ENCODE results near the gene NAT16.
"Not testable (repeated sequence)": the region's sequence is repeated elsewhere in the genome, so short reads cannot be mapped to it uniquely, and the experiment has no call there.

NAT16 gene

DNA sequence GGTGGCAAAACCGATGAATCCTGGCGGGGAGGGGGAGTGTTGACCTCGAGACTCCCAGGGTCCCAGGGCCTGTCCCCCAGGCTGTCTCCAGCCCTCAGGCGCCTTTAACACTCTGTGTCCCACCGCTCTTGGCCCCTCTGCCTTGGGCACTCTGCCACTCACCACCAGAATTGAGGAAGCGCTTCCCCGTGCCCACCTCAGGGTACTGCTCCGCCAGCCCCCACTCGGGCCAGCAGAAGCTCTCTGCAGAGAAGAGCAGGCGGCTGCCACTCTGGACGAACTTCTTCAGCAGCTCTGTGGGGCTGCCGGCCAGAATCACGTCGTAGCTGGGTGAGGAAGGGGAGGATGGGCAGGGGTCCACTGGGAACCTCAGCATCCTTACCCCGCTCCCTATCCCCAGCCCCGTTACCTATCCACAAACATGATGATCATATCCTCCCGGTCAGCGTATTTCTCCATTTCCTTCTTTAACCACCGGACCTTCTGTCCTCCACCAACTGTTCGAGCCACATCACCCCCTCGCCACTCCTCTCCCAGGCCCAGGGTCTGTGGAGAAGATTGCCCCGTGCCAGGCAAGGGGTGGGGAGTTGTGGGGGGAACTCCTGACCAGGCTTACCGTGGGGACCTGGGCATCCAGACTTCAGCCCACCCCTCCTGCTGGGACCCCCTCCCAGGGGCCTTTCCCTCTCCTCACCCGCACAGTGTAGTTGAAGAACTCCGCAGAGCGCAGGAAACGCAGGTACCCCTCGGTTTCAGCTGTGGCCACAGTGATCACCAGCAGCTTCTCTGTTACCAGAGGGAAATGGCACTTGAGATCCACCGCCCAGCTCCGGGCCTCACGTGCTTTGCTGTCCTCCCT, 36.1 kb upstream of the NAT16 start:
- H3K27ac ChIP-seq (ENCODE audit: insufficient read depth, low read depth, low read length, poor library complexity, severe bottlenecking): no peak overlapping the region
- peaks cover 3% of the 10 kb centered on the region for H3K36me3 ChIP-seq (ENCODE audit: control insufficient read depth, insufficient read depth, low read length)
- WGBS, 2 experiments: 68 to 71% methylated on average over 31 of the region's 31 CpGs
- no peaks in the 10 kb centered on the region for H3K27me3 ChIP-seq (ENCODE audit: control insufficient read depth, insufficient read depth, low read length, poor library complexity, severe bottlenecking)
- peaks cover 14% of the 10 kb centered on the region for H3K4me1 ChIP-seq (ENCODE audit: control insufficient read depth, insufficient read depth, low read length)
- H3K9me3 ChIP-seq (ENCODE audit: control insufficient read depth, low read length): no peaks in the 10 kb centered on the region
- peak overlapping the region; percentile 69 for H3K4me3 ChIP-seq (ENCODE audit: insufficient read depth, low read depth, low read length)

DNA sequence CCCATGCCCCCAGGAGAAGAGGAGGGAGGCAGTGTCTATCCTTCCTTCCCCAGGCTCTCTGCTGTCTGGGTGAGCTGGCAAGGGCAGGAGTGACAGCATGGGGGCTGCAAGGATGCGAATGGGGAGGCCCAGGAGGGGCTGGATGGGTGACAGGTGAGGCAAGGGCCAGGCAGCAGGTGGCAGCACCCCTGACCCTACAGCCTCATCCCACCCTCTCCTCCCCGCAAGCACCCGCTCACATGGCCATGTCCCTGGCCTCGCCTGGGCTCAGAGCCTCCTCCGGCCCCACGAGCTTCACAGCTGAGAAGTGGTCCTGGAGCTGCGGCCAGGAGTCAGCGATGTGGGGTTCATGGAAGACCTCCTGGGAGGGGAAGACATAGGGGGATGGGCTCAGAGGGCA, 31.9 kb upstream of the NAT16 start:
- Histone ChIP-seq H3K4me1 (ENCODE audit: control insufficient read depth, insufficient read depth, low read length) (peaks cover 8% of the 10 kb centered on the region), H3K36me3 (ENCODE audit: control insufficient read depth, insufficient read depth, low read length) (peaks cover 3% of the 10 kb centered on the region), H3K27me3 (ENCODE audit: control insufficient read depth, insufficient read depth, low read length, poor library complexity, severe bottlenecking) (no peaks in the 10 kb centered on the region), H3K27ac (ENCODE audit: insufficient read depth, low read depth, low read length, poor library complexity, severe bottlenecking) (no peak overlapping the region), H3K4me3 (ENCODE audit: insufficient read depth, low read depth, low read length) (no peak overlapping the region), H3K9me3 (ENCODE audit: control insufficient read depth, low read length) (no peaks in the 10 kb centered on the region)
- WGBS, 2 experiments: 91 to 92% methylated on average over 8 of the region's 8 CpGs

DNA sequence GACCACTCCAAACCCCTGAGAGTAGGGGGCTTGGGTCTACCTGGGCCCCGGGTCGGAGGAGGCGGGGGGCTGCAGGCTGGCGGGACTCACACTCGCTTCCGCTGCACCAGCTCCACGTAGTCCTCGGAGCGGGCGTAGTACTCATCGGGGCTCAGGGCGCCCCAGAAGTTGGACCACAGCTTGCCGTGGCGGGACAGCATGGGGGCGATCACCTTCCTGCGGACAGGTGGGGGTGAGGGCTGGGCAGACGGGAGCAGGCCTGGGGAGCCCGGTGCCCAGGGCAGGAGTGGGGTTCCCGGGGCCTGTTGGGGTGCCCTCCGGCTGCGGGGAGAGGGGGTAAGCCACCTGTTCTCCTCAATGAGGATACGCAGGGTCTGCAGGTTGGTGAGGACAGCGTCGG, 31.4 kb upstream of the NAT16 start:
- 96 to 97% methylated on average over 24 of the region's 24 CpGs for WGBS, 2 experiments
- no peaks in the 10 kb centered on the region for H3K27me3 ChIP-seq (ENCODE audit: control insufficient read depth, insufficient read depth, low read length, poor library complexity, severe bottlenecking)
- peaks cover 3% of the 10 kb centered on the region for H3K36me3 ChIP-seq (ENCODE audit: control insufficient read depth, insufficient read depth, low read length)

DNA sequence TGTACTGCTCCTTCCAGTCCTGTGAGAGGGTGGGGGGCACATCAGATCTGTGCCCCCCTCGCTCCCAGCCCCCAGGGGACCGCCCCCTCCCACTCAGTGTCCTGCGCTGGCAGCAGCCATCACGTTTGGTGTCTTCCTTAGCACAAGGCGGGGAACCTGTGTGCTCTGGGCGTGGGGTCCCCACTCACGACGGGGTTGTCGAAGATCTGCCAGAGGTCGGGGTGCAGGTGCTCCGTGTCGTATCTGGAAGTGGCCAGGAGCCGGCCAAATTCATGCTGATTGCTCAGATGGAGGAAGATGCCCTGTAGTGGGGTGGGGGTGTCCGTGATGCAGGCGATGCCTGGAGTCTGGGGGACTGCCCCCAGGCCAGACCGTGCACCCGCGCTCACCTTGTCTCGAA, 30.1 kb upstream of the NAT16 start:
- Histone ChIP-seq H3K9me3 (ENCODE audit: control insufficient read depth, low read length) (no peaks in the 10 kb centered on the region), H3K27ac (ENCODE audit: insufficient read depth, low read depth, low read length, poor library complexity, severe bottlenecking) (no peak overlapping the region), H3K27me3 (ENCODE audit: control insufficient read depth, insufficient read depth, low read length, poor library complexity, severe bottlenecking) (no peaks in the 10 kb centered on the region), H3K4me1 (ENCODE audit: control insufficient read depth, insufficient read depth, low read length) (no peaks in the 10 kb centered on the region), H3K4me3 (ENCODE audit: insufficient read depth, low read depth, low read length) (no peak overlapping the region), H3K36me3 (ENCODE audit: control insufficient read depth, insufficient read depth, low read length) (no peaks in the 10 kb centered on the region)
- WGBS, 2 experiments: 96% methylated on average over 19 of the region's 19 CpGs

More for the DNA sequence above, 31.4 kb upstream of the NAT16 start:
- Histone ChIP-seq H3K4me3 (ENCODE audit: insufficient read depth, low read depth, low read length) (no peak overlapping the region), H3K27ac (ENCODE audit: insufficient read depth, low read depth, low read length, poor library complexity, severe bottlenecking) (no peak overlapping the region), H3K4me1 (ENCODE audit: control insufficient read depth, insufficient read depth, low read length) (peaks cover 5% of the 10 kb centered on the region), H3K9me3 (ENCODE audit: control insufficient read depth, low read length) (no peaks in the 10 kb centered on the region)

DNA sequence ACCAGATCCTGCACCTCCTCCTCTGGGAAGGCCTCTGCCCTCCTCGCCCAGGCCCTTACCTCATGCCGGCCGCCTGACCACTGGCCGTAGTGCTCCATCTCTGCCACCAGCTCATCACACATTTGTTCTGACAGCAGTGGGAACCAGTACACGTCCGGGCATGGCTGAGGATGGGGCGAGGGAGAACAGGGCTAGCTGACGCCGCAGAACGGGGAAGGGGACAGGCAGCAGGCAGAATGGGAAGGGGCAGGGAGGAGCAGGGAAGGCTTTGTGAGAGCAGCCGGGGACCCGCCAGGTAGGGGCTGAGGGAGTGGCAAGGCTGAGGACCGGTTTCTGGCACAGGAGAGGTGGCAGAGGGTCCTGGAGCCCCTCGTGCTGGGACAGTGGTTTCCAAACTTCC, 28.7 kb upstream of the NAT16 start:
- H3K4me1 ChIP-seq (ENCODE audit: control insufficient read depth, insufficient read depth, low read length): no peaks in the 10 kb centered on the region
- H3K27ac ChIP-seq (ENCODE audit: insufficient read depth, low read depth, low read length, poor library complexity, severe bottlenecking): no peak overlapping the region
- no peaks in the 10 kb centered on the region for H3K9me3 ChIP-seq (ENCODE audit: control insufficient read depth, low read length)
- WGBS, 2 experiments: 93 to 95% methylated on average over 14 of the region's 14 CpGs
- no peaks in the 10 kb centered on the region for H3K27me3 ChIP-seq (ENCODE audit: control insufficient read depth, insufficient read depth, low read length, poor library complexity, severe bottlenecking)
- H3K36me3 ChIP-seq (ENCODE audit: control insufficient read depth, insufficient read depth, low read length): no peaks in the 10 kb centered on the region
- H3K4me3 ChIP-seq (ENCODE audit: insufficient read depth, low read depth, low read length): no peak overlapping the region

DNA sequence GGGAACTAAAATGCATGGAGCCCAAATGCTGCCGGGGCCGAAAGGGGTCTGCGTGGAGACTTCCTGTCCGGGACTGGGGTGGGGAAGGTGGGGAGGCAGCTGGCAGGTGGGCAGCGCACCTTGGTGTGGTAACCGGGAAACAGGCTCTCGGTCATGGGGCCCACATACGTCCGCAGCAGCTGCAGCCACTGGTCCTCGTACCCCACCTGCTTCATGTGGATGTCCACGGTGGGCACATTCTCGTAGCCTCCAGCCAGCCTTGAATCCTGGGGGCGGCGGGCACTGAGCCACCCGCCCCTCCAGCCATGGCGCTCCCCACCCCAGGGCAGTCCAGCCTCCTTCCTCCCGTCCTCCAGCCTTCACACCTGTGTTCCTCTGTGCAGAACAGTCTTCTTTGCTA, 27.4 kb upstream of the NAT16 start:
- Histone ChIP-seq H3K36me3 (ENCODE audit: control insufficient read depth, insufficient read depth, low read length) (no peaks in the 10 kb centered on the region), H3K4me3 (ENCODE audit: insufficient read depth, low read depth, low read length) (no peak overlapping the region), H3K9me3 (ENCODE audit: control insufficient read depth, low read length) (no peaks in the 10 kb centered on the region), H3K27me3 (ENCODE audit: control insufficient read depth, insufficient read depth, low read length, poor library complexity, severe bottlenecking) (peaks cover 12% of the 10 kb centered on the region), H3K27ac (ENCODE audit: insufficient read depth, low read depth, low read length, poor library complexity, severe bottlenecking) (no peak overlapping the region), H3K4me1 (ENCODE audit: control insufficient read depth, insufficient read depth, low read length) (no peaks in the 10 kb centered on the region)
- 91 to 93% methylated on average over 17 of the region's 17 CpGs for WGBS, 2 experiments

DNA sequence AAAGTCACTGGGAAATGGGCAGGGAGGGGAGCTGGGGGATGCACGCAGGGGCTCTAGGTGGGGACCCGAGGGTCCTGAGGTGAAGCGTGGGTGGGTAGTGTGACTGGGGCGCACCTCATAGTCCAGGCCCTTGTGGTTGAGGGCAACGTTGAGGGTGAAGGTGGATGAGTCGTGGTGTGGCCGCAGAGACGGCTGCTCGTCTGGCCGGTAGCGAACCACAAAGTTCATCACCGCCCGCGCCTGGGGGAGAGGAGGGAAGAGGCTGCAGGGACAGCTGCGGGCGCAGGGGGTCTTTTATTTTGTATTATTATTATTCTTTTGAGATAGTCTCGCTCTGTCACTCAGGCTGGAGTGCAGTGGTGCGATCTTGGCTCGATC, 26.6 kb upstream of the NAT16 start:
- H3K27me3 ChIP-seq (ENCODE audit: control insufficient read depth, insufficient read depth, low read length, poor library complexity, severe bottlenecking): peaks cover 20% of the 10 kb centered on the region
- no peaks in the 10 kb centered on the region for H3K36me3 ChIP-seq (ENCODE audit: control insufficient read depth, insufficient read depth, low read length)
- no peak overlapping the region for H3K4me3 ChIP-seq (ENCODE audit: insufficient read depth, low read depth, low read length)
- H3K27ac ChIP-seq (ENCODE audit: insufficient read depth, low read depth, low read length, poor library complexity, severe bottlenecking): no peak overlapping the region
- no peaks in the 10 kb centered on the region for H3K9me3 ChIP-seq (ENCODE audit: control insufficient read depth, low read length)
- 95% methylated on average over 19 of the region's 19 CpGs for WGBS, 2 experiments
- H3K4me1 ChIP-seq (ENCODE audit: control insufficient read depth, insufficient read depth, low read length): no peaks in the 10 kb centered on the region

DNA sequence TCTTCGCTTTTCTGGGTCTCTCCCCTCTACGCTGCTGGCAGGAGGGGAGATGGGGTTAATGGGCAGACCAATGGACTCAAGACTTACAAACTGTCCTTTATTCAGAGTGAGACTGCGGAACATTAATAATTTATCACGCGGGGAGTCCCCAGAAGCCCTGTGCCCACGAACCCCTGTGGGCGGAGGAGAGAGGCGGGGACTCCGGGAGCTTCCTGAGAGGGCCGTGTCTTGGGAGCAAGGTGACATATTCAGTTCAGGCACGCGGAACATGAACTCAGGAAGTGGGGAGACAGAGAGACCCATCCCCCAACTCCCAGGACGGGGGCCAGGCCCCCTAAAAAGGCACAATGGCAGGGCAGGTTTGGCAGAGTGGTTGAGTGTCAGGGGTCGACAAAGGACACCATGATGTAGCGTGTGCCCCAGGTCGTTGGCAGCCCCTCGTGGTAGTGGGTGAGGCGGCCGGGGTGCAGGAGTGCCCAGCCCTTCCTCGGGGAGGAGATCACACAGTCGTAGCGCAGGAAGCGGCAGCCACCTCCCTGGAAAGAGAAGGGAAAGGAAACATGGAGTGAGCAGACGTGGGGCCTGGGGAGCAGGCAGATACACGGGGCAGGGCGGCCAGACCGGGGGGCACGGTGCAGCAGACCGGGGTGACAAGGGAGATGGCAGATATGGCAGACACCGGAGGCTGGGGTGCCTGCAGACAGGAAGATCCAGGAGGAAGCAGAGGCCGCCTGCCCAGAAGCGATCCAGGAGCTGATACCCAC, 26.0 kb upstream of the NAT16 start:
- Histone ChIP-seq H3K9me3 (ENCODE audit: control insufficient read depth, low read length) (no peaks in the 10 kb centered on the region), H3K27ac (ENCODE audit: insufficient read depth, low read depth, low read length, poor library complexity, severe bottlenecking) (no peak overlapping the region), H3K4me3 (ENCODE audit: insufficient read depth, low read depth, low read length) (no peak overlapping the region), H3K27me3 (ENCODE audit: control insufficient read depth, insufficient read depth, low read length, poor library complexity, severe bottlenecking) (peaks cover 26% of the 10 kb centered on the region), H3K4me1 (ENCODE audit: control insufficient read depth, insufficient read depth, low read length) (no peaks in the 10 kb centered on the region), H3K36me3 (ENCODE audit: control insufficient read depth, insufficient read depth, low read length) (no peaks in the 10 kb centered on the region)
- WGBS, 2 experiments: 93 to 96% methylated on average over 32 of the region's 32 CpGs

DNA sequence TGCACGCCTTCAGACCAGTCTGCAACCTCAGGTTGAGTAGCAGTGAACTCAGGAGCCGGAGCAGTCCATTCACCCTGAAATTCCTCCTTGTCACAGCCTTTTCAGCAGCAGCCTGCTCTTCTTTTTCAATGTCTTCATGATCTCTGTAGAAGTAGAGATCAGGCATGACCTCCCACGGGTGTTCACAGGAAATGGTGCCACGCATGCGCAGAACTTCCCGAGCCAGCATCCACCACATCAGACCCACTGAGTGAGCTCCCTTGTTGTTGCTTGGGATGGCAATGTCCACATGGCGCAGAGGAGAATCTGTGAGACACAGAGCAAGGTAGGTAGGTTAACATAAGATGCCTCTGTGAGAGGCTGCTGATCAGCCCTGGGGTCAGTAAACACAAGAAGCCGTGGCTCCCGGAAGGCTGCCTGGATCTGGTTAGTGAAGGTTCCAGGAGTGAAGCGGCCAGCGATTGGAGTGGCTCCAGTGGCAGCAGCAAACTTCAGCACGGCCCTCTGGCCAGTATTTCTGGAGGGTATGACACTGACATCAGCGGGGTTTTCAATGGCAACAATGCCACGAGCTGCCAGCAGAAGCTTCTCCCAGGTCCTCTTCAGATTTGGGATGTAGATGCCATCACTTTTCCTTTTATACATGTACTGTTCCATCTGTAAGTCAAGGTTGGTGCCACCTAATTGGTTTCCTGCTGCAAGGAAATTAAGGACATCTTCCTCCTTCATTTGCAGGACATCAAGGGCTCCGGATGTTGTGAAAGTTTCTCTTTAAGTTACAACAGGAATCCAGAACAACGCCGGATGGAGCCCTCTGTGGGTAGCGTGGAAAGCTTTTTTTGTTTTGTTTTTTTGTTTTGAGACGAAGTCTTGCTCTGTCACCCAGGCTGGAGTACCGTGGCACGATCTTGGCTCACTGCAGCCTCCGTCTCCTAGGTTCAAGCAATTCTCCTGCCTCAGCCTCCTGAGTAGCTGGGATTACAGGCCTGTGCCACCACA, 23.9 kb upstream of the NAT16 start:
- peaks cover 36% of the 10 kb centered on the region for H3K27me3 ChIP-seq (ENCODE audit: control insufficient read depth, insufficient read depth, low read length, poor library complexity, severe bottlenecking)
- H3K9me3 ChIP-seq (ENCODE audit: control insufficient read depth, low read length); H3K36me3 ChIP-seq (ENCODE audit: control insufficient read depth, insufficient read depth, low read length); H3K4me3 ChIP-seq (ENCODE audit: insufficient read depth, low read depth, low read length); H3K4me1 ChIP-seq (ENCODE audit: control insufficient read depth, insufficient read depth, low read length); H3K27ac ChIP-seq (ENCODE audit: insufficient read depth, low read depth, low read length, poor library complexity, severe bottlenecking): not testable (repeated sequence)
- 89 to 90% methylated on average over 22 of the region's 22 CpGs for WGBS, 2 experiments

DNA sequence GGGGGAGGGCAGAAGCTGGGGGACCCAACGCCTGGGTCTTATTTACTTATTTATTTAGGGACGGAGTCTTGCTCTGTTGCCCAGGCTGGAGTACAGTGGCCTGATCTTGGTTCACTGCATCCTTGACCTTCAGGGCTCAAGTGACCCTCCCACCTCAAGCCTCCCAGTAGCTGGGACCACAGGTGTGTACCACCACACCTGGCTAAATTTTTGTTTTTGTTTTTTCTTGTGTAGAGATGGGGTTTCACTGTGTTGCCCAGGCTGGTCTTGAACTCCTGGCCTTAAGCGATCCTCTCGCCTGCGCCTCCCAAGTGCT, 22.5 kb upstream of the NAT16 start:
- 82 to 90% methylated on average over 5 of the region's 5 CpGs for WGBS, 2 experiments
- Histone ChIP-seq H3K27me3 (ENCODE audit: control insufficient read depth, insufficient read depth, low read length, poor library complexity, severe bottlenecking) (peaks cover 36% of the 10 kb centered on the region), H3K4me1 (ENCODE audit: control insufficient read depth, insufficient read depth, low read length) (no peaks in the 10 kb centered on the region), H3K36me3 (ENCODE audit: control insufficient read depth, insufficient read depth, low read length) (no peaks in the 10 kb centered on the region), H3K27ac (ENCODE audit: insufficient read depth, low read depth, low read length, poor library complexity, severe bottlenecking) (no peak overlapping the region), H3K4me3 (ENCODE audit: insufficient read depth, low read depth, low read length) (no peak overlapping the region), H3K9me3 (ENCODE audit: control insufficient read depth, low read length) (no peaks in the 10 kb centered on the region)

All from ectodermal cell (in vitro differentiated cells).